Measurements from ENCODE around the gene PROS1. TPM values are rescaled to one million over a fixed set of nuclear protein-coding genes. Genes with fewer than 3 reads are reported as not detected.

The PROS1 gene
- total and polyA plus RNA-seq, 11 donors: 20.4 to 203 (median 62.7) TPM

DNA sequence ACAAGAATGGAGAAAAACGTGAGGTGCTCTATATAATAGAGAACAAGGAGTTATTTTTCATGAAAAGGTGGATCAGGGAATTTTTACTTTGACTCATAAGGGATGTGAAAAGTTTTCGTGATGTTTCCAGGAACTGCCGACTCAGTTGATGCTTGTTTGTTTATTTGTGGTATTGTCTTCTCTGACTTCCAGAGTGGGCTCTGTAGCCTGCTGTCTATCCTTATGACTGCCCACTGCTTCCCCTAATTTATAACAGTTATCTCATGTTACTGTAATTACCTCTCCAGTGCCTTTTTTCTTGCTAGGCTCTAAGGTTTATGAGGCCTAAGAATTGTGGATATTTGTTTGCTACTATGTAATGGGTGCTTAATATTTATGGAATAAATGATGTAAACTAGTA, 18.5 kb upstream of the PROS1 start:
- WGBS, 4 donors: 87 to 91% (median 89%) methylated on average over 3 of the region's 3 CpGs
- no peak for TF ChIP-seq POLR2A (IDR thresholded peaks at IDR 0.05)
- TF ChIP-seq, protein P1, sequence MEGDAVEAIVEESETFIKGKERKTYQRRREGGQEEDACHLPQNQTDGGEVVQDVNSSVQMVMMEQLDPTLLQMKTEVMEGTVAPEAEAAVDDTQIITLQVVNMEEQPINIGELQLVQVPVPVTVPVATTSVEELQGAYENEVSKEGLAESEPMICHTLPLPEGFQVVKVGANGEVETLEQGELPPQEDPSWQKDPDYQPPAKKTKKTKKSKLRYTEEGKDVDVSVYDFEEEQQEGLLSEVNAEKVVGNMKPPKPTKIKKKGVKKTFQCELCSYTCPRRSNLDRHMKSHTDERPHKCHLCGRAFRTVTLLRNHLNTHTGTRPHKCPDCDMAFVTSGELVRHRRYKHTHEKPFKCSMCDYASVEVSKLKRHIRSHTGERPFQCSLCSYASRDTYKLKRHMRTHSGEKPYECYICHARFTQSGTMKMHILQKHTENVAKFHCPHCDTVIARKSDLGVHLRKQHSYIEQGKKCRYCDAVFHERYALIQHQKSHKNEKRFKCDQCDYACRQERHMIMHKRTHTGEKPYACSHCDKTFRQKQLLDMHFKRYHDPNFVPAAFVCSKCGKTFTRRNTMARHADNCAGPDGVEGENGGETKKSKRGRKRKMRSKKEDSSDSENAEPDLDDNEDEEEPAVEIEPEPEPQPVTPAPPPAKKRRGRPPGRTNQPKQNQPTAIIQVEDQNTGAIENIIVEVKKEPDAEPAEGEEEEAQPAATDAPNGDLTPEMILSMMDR (IDR thresholded peaks at IDR 0.05): no peak
- intact Hi-C loops (cut with DNase I): no loop called here
- H3K36me3 ChIP-seq: peaks cover 0 to 8% (median 0%) of the 10 kb centered on the region in 9 donors
- peaks cover 0 to 18% (median 1%) of the 10 kb centered on the region in 12 donors for H3K4me1 ChIP-seq
- H3K27ac ChIP-seq: no peak overlapping the region
- no peaks in the 10 kb centered on the region for H3K9me3 ChIP-seq
- H3K27me3 ChIP-seq: no peaks in the 10 kb centered on the region
- DNase-seq (no peak), ATAC-seq (no peak)
- no peak overlapping the region for H3K4me3 ChIP-seq

DNA sequence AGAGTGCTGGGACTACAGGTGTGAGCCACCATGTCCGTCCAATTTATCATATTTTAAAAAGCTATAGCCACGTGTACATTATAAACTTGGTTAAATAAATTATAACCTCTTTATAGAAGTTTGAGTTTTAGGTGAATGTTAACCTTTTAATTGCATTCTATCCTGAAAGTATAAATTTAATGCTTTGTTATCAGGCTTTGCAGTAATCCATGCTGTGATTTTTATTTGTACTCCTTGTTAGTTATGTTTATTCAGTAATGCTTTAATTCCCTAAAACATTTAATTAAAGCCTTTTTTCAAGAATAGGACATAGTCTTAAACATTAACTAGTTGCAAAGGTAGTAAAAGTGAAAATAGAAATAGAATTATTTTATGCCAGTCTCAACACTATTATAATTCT, 17.9 kb upstream of the PROS1 start:
- DNase-seq (no peak), ATAC-seq (no peak)
- no peak overlapping the region for H3K27ac ChIP-seq
- intact Hi-C loops (cut with DNase I): no loop called here
- TF ChIP-seq, protein P1 (IDR thresholded peaks at IDR 0.05): no peak
- no peak for TF ChIP-seq POLR2A (IDR thresholded peaks at IDR 0.05)
- peaks cover 0 to 2% (median 0%) of the 10 kb centered on the region in 9 donors for H3K36me3 ChIP-seq
- no peaks in the 10 kb centered on the region for H3K27me3 ChIP-seq
- WGBS, 4 donors: 90 to 96% (median 93%) methylated on average over 2 of the region's 2 CpGs
- H3K9me3 ChIP-seq: no peaks in the 10 kb centered on the region
- H3K4me1 ChIP-seq: peaks cover 0 to 18% (median 1%) of the 10 kb centered on the region in 12 donors
- H3K4me3 ChIP-seq: no peak overlapping the region

DNA sequence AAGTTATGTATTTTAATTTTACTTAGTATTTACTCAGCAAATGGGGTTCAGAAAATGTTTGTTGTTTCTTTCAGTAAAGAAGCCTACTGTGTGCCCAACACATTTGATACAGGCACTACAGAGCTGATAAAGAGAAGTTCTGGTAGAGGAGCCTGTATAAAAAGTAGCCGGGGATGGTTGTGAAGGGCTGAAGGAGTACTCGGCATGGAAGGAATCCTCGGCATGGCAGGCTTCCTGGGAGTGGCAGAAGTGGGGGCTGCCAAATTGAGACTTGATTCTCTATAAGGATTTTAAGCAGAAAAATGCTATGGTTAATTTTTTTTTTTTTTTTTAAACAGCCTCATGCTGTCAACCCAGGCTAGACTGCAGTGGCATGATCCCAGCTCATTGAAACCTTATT, 15.5 kb upstream of the PROS1 start:
- no peaks in the 10 kb centered on the region for H3K9me3 ChIP-seq
- no peaks in the 10 kb centered on the region for H3K27me3 ChIP-seq
- DNase-seq (no peak), ATAC-seq (no peak)
- WGBS, 4 donors: 47 to 74% (median 63%) methylated on average over 3 of the region's 3 CpGs
- no peak for TF ChIP-seq POLR2A (IDR thresholded peaks at IDR 0.05)
- TF ChIP-seq, protein P1 (IDR thresholded peaks at IDR 0.05): no peak
- no peak overlapping the region for H3K4me3 ChIP-seq
- no peak overlapping the region for H3K27ac ChIP-seq
- H3K4me1 ChIP-seq: peaks cover 0 to 18% (median 1%) of the 10 kb centered on the region in 12 donors
- H3K36me3 ChIP-seq: no peaks in the 10 kb centered on the region
- intact Hi-C loops (cut with DNase I): no loop called here

DNA sequence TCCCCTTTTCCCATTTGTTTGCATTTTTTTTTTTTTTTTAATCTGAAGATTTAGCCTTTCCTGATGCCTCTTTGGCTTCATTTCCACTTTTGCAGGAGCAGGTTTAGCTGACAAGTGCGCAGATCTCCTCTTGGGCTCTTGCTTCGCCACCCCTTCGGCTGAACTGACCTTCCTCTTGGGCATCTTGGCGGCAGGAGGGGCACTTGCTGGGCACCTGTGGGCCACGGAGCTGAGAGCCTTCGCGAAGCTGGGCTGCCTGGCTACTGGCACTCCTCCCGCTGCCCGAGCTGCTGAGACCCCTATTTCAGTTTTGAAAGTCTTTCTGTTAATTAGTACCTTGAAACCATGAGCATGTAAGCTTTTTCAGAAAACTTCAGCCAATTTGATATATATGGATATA, 15.1 kb upstream of the PROS1 start:
- WGBS, 4 donors: 92 to 96% (median 94%) methylated on average over 9 of the region's 9 CpGs
- ATAC-seq (no peak), DNase-seq (no peak)
- Histone ChIP-seq H3K36me3 (no peaks in the 10 kb centered on the region), H3K9me3 (no peaks in the 10 kb centered on the region), H3K4me3 (no peak overlapping the region), H3K27me3 (no peaks in the 10 kb centered on the region), H3K4me1 (peaks cover 0 to 18% (median 1%) of the 10 kb centered on the region in 12 donors), H3K27ac (no peak overlapping the region)
- no peak for TF ChIP-seq POLR2A (IDR thresholded peaks at IDR 0.05)
- TF ChIP-seq, protein P1 (IDR thresholded peaks at IDR 0.05): no peak
- intact Hi-C loops (cut with DNase I): no loop called here

Data from heart left ventricle (tissue), 16 donors.